Liver (tissue), 9 donors: Measurements from ENCODE around the gene YOD1. TPM values are rescaled to one million over a fixed set of nuclear protein-coding genes. Genes with fewer than 3 reads are reported as not detected.

Experiments used
- DNase-seq: peaks from one replicate; pipeline ENCODE4 v3.0.0-alpha.2; 2017; ENCODE audit warnings: low spot score
- H3K27ac ChIP-seq, 2 donors: one replicate each; pipeline ENCODE4 v1.7.0; 2013; ENCODE audit warnings: inconsistent platforms in 2 of 2, low read length in 2 of 2, control low read depth in 1 of 2, low read depth in 1 of 2, mild to moderate bottlenecking in 1 of 2
- H3K27me3 ChIP-seq, 4 donors: one replicate each; pipeline versions ENCODE4 v1.6.1 to v1.7.0; 2013; ENCODE audit warnings: low read length in 3 of 4, inconsistent platforms in 1 of 4, mild to moderate bottlenecking in 1 of 4, moderate library complexity in 1 of 4; ENCODE audit not compliant: control insufficient read depth in 4 of 4, insufficient read depth in 4 of 4
- H3K36me3 ChIP-seq, 4 donors: one replicate each; pipeline versions ENCODE4 v1.6.1 to v1.7.0; 2013; ENCODE audit warnings: low read length in 3 of 4, mild to moderate bottlenecking in 3 of 4, low read depth in 1 of 4, moderate library complexity in 1 of 4; ENCODE audit not compliant: control insufficient read depth in 4 of 4, insufficient read depth in 3 of 4
- H3K4me1 ChIP-seq, 4 donors: one replicate each; pipeline versions ENCODE4 v1.6.1 to v1.7.0; 2013; ENCODE audit warnings: low read length in 3 of 4, mild to moderate bottlenecking in 3 of 4, moderate library complexity in 1 of 4; ENCODE audit not compliant: control insufficient read depth in 4 of 4, insufficient read depth in 4 of 4
- H3K4me3 ChIP-seq, 3 donors: one replicate each; pipeline versions ENCODE4 v1.6.1 to v1.7.0; 2013; ENCODE audit warnings: low read length in 3 of 3, control low read depth in 1 of 3, low read depth in 1 of 3, mild to moderate bottlenecking in 1 of 3
- H3K9ac ChIP-seq, 2 donors: one replicate each; pipeline ENCODE4 v1.7.0; 2013; ENCODE audit warnings: low read length in 2 of 2, mild to moderate bottlenecking in 2 of 2, moderate library complexity in 2 of 2, control low read depth in 1 of 2, low read depth in 1 of 2
- H3K9me3 ChIP-seq, 4 donors: one replicate each; pipeline versions ENCODE4 v1.6.1 to v1.7.0; 2013; ENCODE audit warnings: low read length in 3 of 4; ENCODE audit not compliant: control insufficient read depth in 4 of 4
- ATF3 ChIP-seq: IDR thresholded peaks from 2 replicates; pipeline ENCODE4 v1.6.1; 2016; ENCODE audit warnings: antibody characterized with exemption
- EGR1 ChIP-seq, 2 donors: IDR thresholded peaks; 2 replicates each; pipeline ENCODE4 v1.6.1; 2016 to 2018; ENCODE audit warnings: antibody characterized with exemption in 2 of 2, low read depth in 2 of 2
- FOXA1 ChIP-seq: IDR thresholded peaks from 2 replicates; pipeline ENCODE4 v1.6.1; 2016; ENCODE audit warnings: antibody characterized with exemption
- FOXA2 ChIP-seq: IDR thresholded peaks from 2 replicates; pipeline ENCODE4 v1.6.1; 2016; ENCODE audit warnings: antibody characterized with exemption
- GABPA ChIP-seq, 2 donors: IDR thresholded peaks in 1 of 2; conservative IDR thresholded peaks in 1 of 2; 2 replicates each; pipeline ENCODE4 v1.6.1; 2016; ENCODE audit warnings: antibody characterized with exemption in 2 of 2, mild to moderate bottlenecking in 1 of 2, moderate library complexity in 1 of 2
- HNF4A ChIP-seq, 2 donors: conservative IDR thresholded peaks; 2 replicates each; pipeline ENCODE4 v1.6.1; 2016; ENCODE audit warnings: antibody characterized with exemption in 2 of 2, mild to moderate bottlenecking in 2 of 2
- HNF4G ChIP-seq: IDR thresholded peaks from 2 replicates; pipeline ENCODE4 v1.6.1; 2016; ENCODE audit warnings: antibody characterized with exemption
- MAX ChIP-seq: IDR thresholded peaks from 2 replicates; pipeline ENCODE4 v1.6.1; 2016; ENCODE audit warnings: antibody characterized with exemption
- RAD21 ChIP-seq, 2 donors: IDR thresholded peaks; 2 replicates each; pipeline ENCODE4 v1.6.1; 2016; ENCODE audit warnings: antibody characterized with exemption in 2 of 2, mild to moderate bottlenecking in 2 of 2
- RXRA ChIP-seq, 2 donors: IDR thresholded peaks; 2 replicates each; pipeline ENCODE4 v1.6.1; 2017 to 2018; ENCODE audit warnings: antibody characterized with exemption in 2 of 2, mild to moderate bottlenecking in 1 of 2
- SP1 ChIP-seq: IDR thresholded peaks from 2 replicates; pipeline ENCODE4 v1.6.1; 2018; ENCODE audit warnings: antibody characterized with exemption, mild to moderate bottlenecking
- TAF1 ChIP-seq: conservative IDR thresholded peaks from 2 replicates; pipeline ENCODE4 v1.6.1; 2016; ENCODE audit warnings: antibody characterized with exemption, mild to moderate bottlenecking
- YY1 ChIP-seq: IDR thresholded peaks from 2 replicates; pipeline ENCODE4 v1.6.1; 2016; ENCODE audit warnings: antibody characterized with exemption, mild to moderate bottlenecking
- WGBS: extraction: QIAGEN DNeasy Blood & Tissue Kit; methylation state at CpG from one replicate; pipeline ENCODE4 v1.1.7; 2013; 5-methylcytosine and 5-hydroxymethylcytosine counted together
- polyA plus RNA-seq, 2 donors: library from polyadenylated mRNA; stranded (reverse) in 1 of 2; unstranded in 1 of 2; fragments of 200-250 nt in 1 of 2; fragments of >200 nt in 1 of 2; fragmentation: Nextera tagmentation in 1 of 2; extraction: Ambion mirVana in 1 of 2; gene quantifications; one replicate each; pipeline versions ENCODE4 v1.2.1 to v1.2.3, GENCODE V29; 2013 to 2015
- total RNA-seq, 2 donors: library from RNA; depleted of rRNA; stranded (reverse); fragments of >200 nt; gene quantifications; one replicate each; pipeline ENCODE4 v1.2.3, GENCODE V29; 2014
- TF ChIP-seq, protein P1 (sequence below): IDR thresholded peaks from 2 replicates; pipeline ENCODE4 v1.6.1; 2016; ENCODE audit warnings: antibody characterized with exemption, mild to moderate bottlenecking
- donor health status: healthy.
- donor health status: healthy.
- donor health status: healthy.
- donor health status: healthy.
- donor health status: healthy.

YOD1 gene
- total and polyA plus RNA-seq, 4 donors, result 1.3 to 79.4 (median 4.7) TPM

DNA sequence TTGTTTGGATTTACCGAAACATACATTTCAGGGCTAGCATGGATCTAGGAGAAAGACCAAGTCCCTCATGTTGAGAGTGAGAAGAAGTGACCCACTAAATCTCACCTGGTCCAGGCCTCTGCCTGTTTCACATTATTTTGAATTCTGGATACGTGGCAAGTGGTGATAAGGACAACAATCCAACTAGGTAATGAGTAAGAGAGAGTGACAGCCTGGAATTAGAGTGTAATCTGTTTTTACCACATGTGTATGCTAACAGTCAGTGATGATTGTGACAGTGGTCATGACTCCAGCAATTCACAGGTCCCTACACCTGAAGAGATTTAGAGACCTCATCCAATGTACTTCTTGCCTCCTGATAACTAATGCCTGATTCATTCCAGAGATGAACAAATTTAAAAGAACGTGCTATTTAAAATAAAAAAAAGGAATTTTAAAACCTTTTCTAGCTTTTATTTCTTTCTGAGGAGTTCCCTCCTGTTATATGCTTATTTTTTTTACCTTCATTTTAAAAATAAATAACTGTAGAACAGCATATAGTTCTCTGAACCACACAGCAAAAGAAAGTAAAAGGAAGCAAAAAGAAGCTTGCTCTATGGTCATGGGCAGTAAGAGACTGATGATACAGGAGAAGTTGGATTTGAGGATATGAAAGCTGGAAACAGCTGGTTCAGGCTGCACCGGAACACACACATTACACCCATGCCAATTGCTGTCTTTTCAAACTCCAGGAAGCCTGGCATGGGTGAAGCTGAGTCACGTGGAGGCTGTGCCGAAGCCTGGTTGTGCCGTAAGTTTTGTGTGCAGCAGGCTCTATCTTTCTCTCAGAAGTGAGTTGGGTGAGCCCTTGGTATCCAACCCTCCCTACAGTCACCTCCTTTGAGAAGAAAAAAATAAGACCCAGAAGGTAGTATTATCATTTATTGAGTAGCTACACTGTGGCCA lies 33.1 kb downstream of the YOD1 start:
- Histone ChIP-seq H3K9me3 (no peaks in the 10 kb centered on the region), H3K27me3 (no peaks in the 10 kb centered on the region), H3K4me3 (no peak overlapping the region), H3K36me3 (no peaks in the 10 kb centered on the region), H3K4me1 (no peaks in the 10 kb centered on the region), H3K9ac (no peak overlapping the region), H3K27ac (no peak overlapping the region)
- WGBS, result 79% methylated on average over 7 of the region's 7 CpGs
- TF ChIP-seq YY1 (no peak), SP1 (no peak), FOXA1 (no peak), HNF4G (no peak), RAD21 (IDR thresholded peaks at IDR 0.05) (no peak), EGR1 (IDR thresholded peaks at IDR 0.05; ENCODE audit: low read depth in 2 of 2) (no peak), GABPA (IDR thresholded peaks at IDR 0.05 in 1 of 2, conservative IDR thresholded peaks at IDR 0.05 in 1 of 2) (no peak), FOXA2 (no peak), RXRA (IDR thresholded peaks at IDR 0.05) (no peak), ATF3 (no peak)
- DNase-seq, result no peak

DNA sequence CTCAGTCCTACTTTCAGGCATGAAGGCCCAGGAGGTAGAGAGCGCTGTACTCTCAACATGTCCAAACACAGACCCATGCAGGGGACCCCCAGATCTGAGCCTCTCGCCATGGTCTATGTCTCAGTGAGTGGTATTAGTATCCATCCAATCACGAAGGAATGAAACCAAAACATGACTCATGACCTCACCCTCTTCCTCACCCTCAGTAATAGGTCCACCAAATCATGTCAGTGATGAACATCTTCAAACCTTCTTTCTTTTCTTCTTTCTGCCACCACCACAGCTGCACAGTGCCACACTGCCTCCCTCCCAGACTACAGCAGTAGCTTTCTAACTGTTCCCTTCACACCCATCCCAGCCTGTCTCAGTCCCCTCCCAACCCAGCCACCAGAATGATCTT lies 35.2 kb downstream of the YOD1 start:
- Histone ChIP-seq H3K9me3 (no peaks in the 10 kb centered on the region), H3K27me3 (no peaks in the 10 kb centered on the region), H3K4me1 (no peaks in the 10 kb centered on the region), H3K27ac (no peak overlapping the region), H3K36me3 (no peaks in the 10 kb centered on the region), H3K9ac (no peak overlapping the region), H3K4me3 (no peak overlapping the region)
- DNase-seq, result no peak
- 97% methylated on average over 3 of the region's 3 CpGs for WGBS
- TF ChIP-seq MAX (no peak), GABPA (IDR thresholded peaks at IDR 0.05 in 1 of 2, conservative IDR thresholded peaks at IDR 0.05 in 1 of 2) (no peak), HNF4A (conservative IDR thresholded peaks at IDR 0.05) (no peak), TAF1 (no peak), EGR1 (IDR thresholded peaks at IDR 0.05; ENCODE audit: low read depth in 2 of 2) (no peak)
- TF ChIP-seq, protein P1, sequence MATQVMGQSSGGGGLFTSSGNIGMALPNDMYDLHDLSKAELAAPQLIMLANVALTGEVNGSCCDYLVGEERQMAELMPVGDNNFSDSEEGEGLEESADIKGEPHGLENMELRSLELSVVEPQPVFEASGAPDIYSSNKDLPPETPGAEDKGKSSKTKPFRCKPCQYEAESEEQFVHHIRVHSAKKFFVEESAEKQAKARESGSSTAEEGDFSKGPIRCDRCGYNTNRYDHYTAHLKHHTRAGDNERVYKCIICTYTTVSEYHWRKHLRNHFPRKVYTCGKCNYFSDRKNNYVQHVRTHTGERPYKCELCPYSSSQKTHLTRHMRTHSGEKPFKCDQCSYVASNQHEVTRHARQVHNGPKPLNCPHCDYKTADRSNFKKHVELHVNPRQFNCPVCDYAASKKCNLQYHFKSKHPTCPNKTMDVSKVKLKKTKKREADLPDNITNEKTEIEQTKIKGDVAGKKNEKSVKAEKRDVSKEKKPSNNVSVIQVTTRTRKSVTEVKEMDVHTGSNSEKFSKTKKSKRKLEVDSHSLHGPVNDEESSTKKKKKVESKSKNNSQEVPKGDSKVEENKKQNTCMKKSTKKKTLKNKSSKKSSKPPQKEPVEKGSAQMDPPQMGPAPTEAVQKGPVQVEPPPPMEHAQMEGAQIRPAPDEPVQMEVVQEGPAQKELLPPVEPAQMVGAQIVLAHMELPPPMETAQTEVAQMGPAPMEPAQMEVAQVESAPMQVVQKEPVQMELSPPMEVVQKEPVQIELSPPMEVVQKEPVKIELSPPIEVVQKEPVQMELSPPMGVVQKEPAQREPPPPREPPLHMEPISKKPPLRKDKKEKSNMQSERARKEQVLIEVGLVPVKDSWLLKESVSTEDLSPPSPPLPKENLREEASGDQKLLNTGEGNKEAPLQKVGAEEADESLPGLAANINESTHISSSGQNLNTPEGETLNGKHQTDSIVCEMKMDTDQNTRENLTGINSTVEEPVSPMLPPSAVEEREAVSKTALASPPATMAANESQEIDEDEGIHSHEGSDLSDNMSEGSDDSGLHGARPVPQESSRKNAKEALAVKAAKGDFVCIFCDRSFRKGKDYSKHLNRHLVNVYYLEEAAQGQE, result no peak

DNA sequence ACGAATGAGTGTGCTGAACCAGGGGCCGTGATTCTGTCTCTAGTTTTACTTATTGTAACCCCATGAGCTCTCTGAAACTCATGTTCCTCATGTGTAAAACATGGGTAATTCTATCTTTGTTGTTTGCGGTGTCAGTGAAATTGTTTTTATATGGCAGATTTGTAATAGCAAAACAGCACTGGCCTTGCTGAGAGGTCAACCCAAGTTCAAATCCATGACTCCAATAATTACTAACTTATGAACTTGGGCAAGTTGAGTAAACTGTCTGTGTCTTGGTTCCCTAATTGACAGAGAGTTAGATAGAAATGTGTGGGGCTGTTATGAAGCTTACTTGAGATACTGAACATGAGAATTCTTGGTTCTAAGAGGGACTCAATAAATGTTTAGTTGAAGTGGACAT lies 36.3 kb downstream of the YOD1 start:
- TF ChIP-seq FOXA2, result no peak
- H3K9me3 ChIP-seq, result no peaks in the 10 kb centered on the region
- H3K27me3 ChIP-seq, result no peaks in the 10 kb centered on the region
- H3K27ac ChIP-seq, result no peak overlapping the region
- H3K4me1 ChIP-seq, result no peaks in the 10 kb centered on the region
- H3K9ac ChIP-seq, result no peak overlapping the region
- no peak overlapping the region for H3K4me3 ChIP-seq
- WGBS, result 89% methylated on average over 3 of the region's 3 CpGs
- no peaks in the 10 kb centered on the region for H3K36me3 ChIP-seq
- DNase-seq, result no peak
